ENCODE measurements around the gene RAP1GDS1. TPM values are rescaled to one million over a fixed set of nuclear protein-coding genes. Genes with fewer than 3 reads are reported as not detected.

RAP1GDS1 gene
- total RNA-seq, 3 donors from 2014 or later (not counting 1 experiment from before 2014, with no cell fraction given): 58.5 to 60.0 (median 59.7) TPM

GRCh38 chr4:98310867-98311266 is 49.7 kb downstream of the RAP1GDS1 start:
- Histone ChIP-seq H3K36me3 (ENCODE audit: control insufficient read depth, insufficient read depth, low read length) (no peaks in the 10 kb centered on the region), H3K4me3 (ENCODE audit: low read length) (no peak overlapping the region), H3K4me1 (ENCODE audit: control insufficient read depth, insufficient read depth, low read length) (no peaks in the 10 kb centered on the region), H3K9me3 (ENCODE audit: control insufficient read depth, insufficient read depth, low read length) (no peaks in the 10 kb centered on the region), H3K27me3 (ENCODE audit: control insufficient read depth, insufficient read depth, low read length) (no peaks in the 10 kb centered on the region), H3K27ac (ENCODE audit: low read length) (no peak overlapping the region)
- Mint-ChIP-seq H3K36me3 (no peaks in the 10 kb centered on the region), H3K9me3 (no peaks in the 10 kb centered on the region), H3K4me3 (no peak overlapping the region), H3K27me3 (ENCODE audit: low read depth in 2 of 2) (no peaks in the 10 kb centered on the region), H3K27ac (no peak overlapping the region), H3K4me1 (peaks cover 16 to 26% of the 10 kb centered on the region in 2 donors)
- no peak for TF ChIP-seq CTCF (IDR thresholded peaks at IDR 0.05)
- no peak for DNase-seq
- intact Hi-C loops (cut with micrococcal nuclease): no loop called here
- 94% methylated on average over 2 of the region's 2 CpGs for WGBS (ENCODE audit: insufficient coverage)
- no peak for ATAC-seq

GRCh38 chr4:98311656-98312055 is 50.5 kb downstream of the RAP1GDS1 start:
- DNase-seq (no peak), ATAC-seq (no peak)
- H3K4me1 Mint-ChIP-seq: peaks cover 10 to 18% of the 10 kb centered on the region in 2 donors
- no peak overlapping the region for H3K27ac Mint-ChIP-seq
- no peaks in the 10 kb centered on the region for H3K36me3 ChIP-seq (ENCODE audit: control insufficient read depth, insufficient read depth, low read length)
- H3K9me3 Mint-ChIP-seq: no peaks in the 10 kb centered on the region
- H3K27me3 Mint-ChIP-seq (ENCODE audit: low read depth in 2 of 2): no peaks in the 10 kb centered on the region
- no peak overlapping the region for H3K4me3 ChIP-seq (ENCODE audit: low read length)
- no peaks in the 10 kb centered on the region for H3K27me3 ChIP-seq (ENCODE audit: control insufficient read depth, insufficient read depth, low read length)
- TF ChIP-seq CTCF (IDR thresholded peaks at IDR 0.05): no peak
- no peak overlapping the region for H3K27ac ChIP-seq (ENCODE audit: low read length)
- intact Hi-C loops (cut with micrococcal nuclease): no loop called here
- no peaks in the 10 kb centered on the region for H3K9me3 ChIP-seq (ENCODE audit: control insufficient read depth, insufficient read depth, low read length)
- H3K4me3 Mint-ChIP-seq: no peak overlapping the region
- no peaks in the 10 kb centered on the region for H3K36me3 Mint-ChIP-seq
- H3K4me1 ChIP-seq (ENCODE audit: control insufficient read depth, insufficient read depth, low read length): no peaks in the 10 kb centered on the region
- WGBS (ENCODE audit: insufficient coverage): 93% methylated on average over 4 of the region's 4 CpGs

GRCh38 chr4:98314791-98315565 is 53.8 kb downstream of the RAP1GDS1 start:
- Histone ChIP-seq H3K9me3 (ENCODE audit: control insufficient read depth, insufficient read depth, low read length) (no peaks in the 10 kb centered on the region), H3K36me3 (ENCODE audit: control insufficient read depth, insufficient read depth, low read length) (no peaks in the 10 kb centered on the region), H3K27me3 (ENCODE audit: control insufficient read depth, insufficient read depth, low read length) (no peaks in the 10 kb centered on the region), H3K4me1 (ENCODE audit: control insufficient read depth, insufficient read depth, low read length) (no peaks in the 10 kb centered on the region), H3K27ac (ENCODE audit: low read length) (no peak overlapping the region), H3K4me3 (ENCODE audit: low read length) (no peak overlapping the region)
- no peak overlapping the region for H3K4me3 Mint-ChIP-seq
- H3K36me3 Mint-ChIP-seq: no peaks in the 10 kb centered on the region
- no peak for DNase-seq
- intact Hi-C loops (cut with micrococcal nuclease): no loop called here
- 100% methylated on average over 1 of the region's 3 CpGs for WGBS (ENCODE audit: insufficient coverage)
- H3K27me3 Mint-ChIP-seq (ENCODE audit: low read depth in 2 of 2): no peaks in the 10 kb centered on the region
- no peaks in the 10 kb centered on the region for H3K9me3 Mint-ChIP-seq
- peaks cover 6 to 19% of the 10 kb centered on the region in 2 donors for H3K4me1 Mint-ChIP-seq
- no peak for TF ChIP-seq CTCF (IDR thresholded peaks at IDR 0.05)
- no peak for ATAC-seq
- no peak overlapping the region for H3K27ac Mint-ChIP-seq

GRCh38 chr4:98318521-98318920 is 57.3 kb downstream of the RAP1GDS1 start:
- ATAC-seq (no peak), DNase-seq (no peak)
- H3K4me3 Mint-ChIP-seq: no peak overlapping the region
- no peaks in the 10 kb centered on the region for H3K4me1 ChIP-seq (ENCODE audit: control insufficient read depth, insufficient read depth, low read length)
- H3K27ac ChIP-seq (ENCODE audit: low read length): no peak overlapping the region
- no peaks in the 10 kb centered on the region for H3K36me3 Mint-ChIP-seq
- no peak overlapping the region for H3K27ac Mint-ChIP-seq
- intact Hi-C loops (cut with micrococcal nuclease): no loop called here
- no peak overlapping the region for H3K4me3 ChIP-seq (ENCODE audit: low read length)
- H3K27me3 Mint-ChIP-seq (ENCODE audit: low read depth in 2 of 2): no peaks in the 10 kb centered on the region
- no peaks in the 10 kb centered on the region for H3K9me3 Mint-ChIP-seq
- H3K36me3 ChIP-seq (ENCODE audit: control insufficient read depth, insufficient read depth, low read length): no peaks in the 10 kb centered on the region
- 100% methylated on average over 1 of the region's 2 CpGs for WGBS (ENCODE audit: insufficient coverage)
- no peaks in the 10 kb centered on the region for H3K9me3 ChIP-seq (ENCODE audit: control insufficient read depth, insufficient read depth, low read length)
- no peaks in the 10 kb centered on the region for H3K27me3 ChIP-seq (ENCODE audit: control insufficient read depth, insufficient read depth, low read length)
- no peak for TF ChIP-seq CTCF (IDR thresholded peaks at IDR 0.05)
- peaks cover 6 to 8% of the 10 kb centered on the region in 2 donors for H3K4me1 Mint-ChIP-seq

All from natural killer cell (primary cell).